Heart left ventricle (tissue), 13 donors: Measurements from ENCODE around the gene THAP4.

ENCODE experiments used
- CTCF ChIP-seq, 12 donors: fragments of 200-600 bp; sonication (generic) in 4 of 12; IDR thresholded peaks; one replicate each; pipeline versions ENCODE4 v1.5.0 to v1.8.0; 2018 to 2022; ENCODE audit warnings: antibody characterized with exemption in 12 of 12, mild to moderate bottlenecking in 5 of 12
- POLR2A ChIP-seq, 2 donors: fragments of 450-650 bp; IDR thresholded peaks; one replicate each; pipeline ENCODE4 v1.6.1; 2017; ENCODE audit warnings: antibody characterized with exemption in 2 of 2, mild to moderate bottlenecking in 2 of 2, moderate library complexity in 2 of 2
- donor health status: ischemic (EF 13 %, LVEDD 7.1; RV severe dilation, severe dysfunction).
- donor health status: DM: no; HTN: yes; CAD: no.
- donor health status: DM: no; HTN: no; CAD: no.
- donor health status: ischemic (EF 25% LVEDD 6.9; RV normal size, moderate dysfunction).
- donor health status: ischemic (EF 25% LVEDD 5.7; RV mildly dilated, moderate dysfunction).
- donor health status: ischemic (EF 35%, LVEDD 5.7; RV mildly dilated, moderate dysfunction).
- donor health status: nonischemic (EF 11% LVEDD 7.7; RV severe dilation, severe dysfunction).
- donor health status: DM: yes; HTN: yes; CAD: no.
- donor health status: PGD.
- donor health status: ischemic (EF 29% LVEDD 5.4; RV normal size, mild dysfunction).
- donor health status: nonischemic (EF 23%, LVEDD 6.1; RV moderate dilation, normal function).

DNA sequence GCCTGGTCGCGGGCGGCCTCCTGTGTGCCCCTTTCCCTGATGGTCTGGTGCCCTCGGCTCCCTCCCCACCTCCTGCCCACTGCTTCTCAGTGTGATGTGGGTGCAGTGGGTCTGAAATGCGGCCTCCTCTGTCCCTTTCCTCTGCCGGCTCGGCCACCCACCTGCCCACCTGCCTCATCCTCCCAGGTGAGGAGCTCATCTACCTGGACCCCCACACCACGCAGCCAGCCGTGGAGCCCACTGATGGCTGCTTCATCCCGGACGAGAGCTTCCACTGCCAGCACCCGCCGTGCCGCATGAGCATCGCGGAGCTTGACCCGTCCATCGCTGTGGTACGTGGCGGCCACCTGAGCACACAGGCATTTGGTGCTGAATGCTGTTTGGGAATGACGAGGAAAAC, 31.4 kb upstream of the THAP4 start:
- no peak for TF ChIP-seq CTCF (IDR thresholded peaks at IDR 0.05)
- TF ChIP-seq POLR2A (IDR thresholded peaks at IDR 0.05) = no peak
